ENCODE measurements around the gene IFNL2.

IFNL2 gene

GRCh38 chr19:39237200-39238184, 30.7 kb upstream of the IFNL2 start:
- Histone ChIP-seq H3K4me2 (ENCODE audit: low read length) (peak overlapping the region; percentile 43), H3K9me3 (ENCODE audit: low read length) (no peaks in the 10 kb centered on the region), H3K27ac (ENCODE audit: low read depth, low read length, poor library complexity, severe bottlenecking) (no peak overlapping the region), H2AFZ (ENCODE audit: low read length) (no peak overlapping the region), H3K27me3 (ENCODE audit: insufficient read depth, low read length) (no peaks in the 10 kb centered on the region), H3K36me3 (ENCODE audit: insufficient read depth, low read length) (no peaks in the 10 kb centered on the region), H3K9me2 (ENCODE audit: low read depth, low read length) (no peaks in the 10 kb centered on the region), H3F3A (ENCODE audit: insufficient read depth, low read length) (no peaks in the 10 kb centered on the region), H3K4me1 (ENCODE audit: insufficient read depth, low read length, severe bottlenecking) (peaks cover 8% of the 10 kb centered on the region), H3K4me3 (ENCODE audit: low read depth, low read length, poor library complexity, severe bottlenecking) (no peak overlapping the region), H4K20me1 (ENCODE audit: insufficient read depth, low read length) (no peaks in the 10 kb centered on the region), H3K79me2 (ENCODE audit: insufficient read depth, low read length) (no peaks in the 10 kb centered on the region), H3K9ac (ENCODE audit: low read length) (no peak overlapping the region)
- no peak for TF ChIP-seq EZH2 (IDR thresholded peaks at IDR 0.05; ENCODE audit: borderline replicate concordance, low read length)
- no peak for TF ChIP-seq CTCF (IDR thresholded peaks at IDR 0.05; ENCODE audit: low read length)

- Histone ChIP-seq H3K4me3 (ENCODE audit: low read depth, low read length, poor library complexity, severe bottlenecking) (no peak overlapping the region), H3K4me1 (ENCODE audit: insufficient read depth, low read length, severe bottlenecking) (peaks cover 8% of the 10 kb centered on the region), H4K20me1 (ENCODE audit: insufficient read depth, low read length) (no peaks in the 10 kb centered on the region), H2AFZ (ENCODE audit: low read length) (no peak overlapping the region), H3K27ac (ENCODE audit: low read depth, low read length, poor library complexity, severe bottlenecking) (no peak overlapping the region), H3K9me3 (ENCODE audit: low read length) (no peaks in the 10 kb centered on the region), H3K27me3 (ENCODE audit: insufficient read depth, low read length) (no peaks in the 10 kb centered on the region), H3K79me2 (ENCODE audit: insufficient read depth, low read length) (no peaks in the 10 kb centered on the region), H3K9ac (ENCODE audit: low read length) (no peak overlapping the region), H3K4me2 (ENCODE audit: low read length) (peak overlapping the region; percentile 43), H3K9me2 (ENCODE audit: low read depth, low read length) (no peaks in the 10 kb centered on the region), H3F3A (ENCODE audit: insufficient read depth, low read length) (no peaks in the 10 kb centered on the region), H3K36me3 (ENCODE audit: insufficient read depth, low read length) (no peaks in the 10 kb centered on the region)
- TF ChIP-seq CTCF (IDR thresholded peaks at IDR 0.05; ENCODE audit: low read length) (no peak), EZH2 (IDR thresholded peaks at IDR 0.05; ENCODE audit: borderline replicate concordance, low read length) (no peak)
Observed at GRCh38 chr19:39238209-39238608, 30.0 kb upstream of the IFNL2 start.

- Histone ChIP-seq H3K4me1 (ENCODE audit: insufficient read depth, low read length, severe bottlenecking) (peaks cover 8% of the 10 kb centered on the region), H3K79me2 (ENCODE audit: insufficient read depth, low read length) (no peaks in the 10 kb centered on the region), H3K4me3 (ENCODE audit: low read depth, low read length, poor library complexity, severe bottlenecking) (no peak overlapping the region), H3K27me3 (ENCODE audit: insufficient read depth, low read length) (no peaks in the 10 kb centered on the region), H2AFZ (ENCODE audit: low read length) (no peak overlapping the region), H3K27ac (ENCODE audit: low read depth, low read length, poor library complexity, severe bottlenecking) (no peak overlapping the region), H3F3A (ENCODE audit: insufficient read depth, low read length) (no peaks in the 10 kb centered on the region), H3K9ac (ENCODE audit: low read length) (no peak overlapping the region), H3K4me2 (ENCODE audit: low read length) (no peak overlapping the region), H3K9me2 (ENCODE audit: low read depth, low read length) (no peaks in the 10 kb centered on the region), H3K36me3 (ENCODE audit: insufficient read depth, low read length) (no peaks in the 10 kb centered on the region), H4K20me1 (ENCODE audit: insufficient read depth, low read length) (no peaks in the 10 kb centered on the region), H3K9me3 (ENCODE audit: low read length) (no peaks in the 10 kb centered on the region)
- TF ChIP-seq CTCF (IDR thresholded peaks at IDR 0.05; ENCODE audit: low read length) (no peak), EZH2 (IDR thresholded peaks at IDR 0.05; ENCODE audit: borderline replicate concordance, low read length) (no peak)
Observed at GRCh38 chr19:39238944-39239343, 29.3 kb upstream of the IFNL2 start.
